ENCODE data around the gene NKIRAS2. TPM values are rescaled to one million over a fixed set of nuclear protein-coding genes. Genes with fewer than 3 reads are reported as not detected.

The NKIRAS2 gene
- total and polyA plus RNA-seq, 2 of the 13 experiments (the other 11 are each of a cell fraction or from before 2014, with no cell fraction given), result 27.9 to 42.0 TPM

DNA sequence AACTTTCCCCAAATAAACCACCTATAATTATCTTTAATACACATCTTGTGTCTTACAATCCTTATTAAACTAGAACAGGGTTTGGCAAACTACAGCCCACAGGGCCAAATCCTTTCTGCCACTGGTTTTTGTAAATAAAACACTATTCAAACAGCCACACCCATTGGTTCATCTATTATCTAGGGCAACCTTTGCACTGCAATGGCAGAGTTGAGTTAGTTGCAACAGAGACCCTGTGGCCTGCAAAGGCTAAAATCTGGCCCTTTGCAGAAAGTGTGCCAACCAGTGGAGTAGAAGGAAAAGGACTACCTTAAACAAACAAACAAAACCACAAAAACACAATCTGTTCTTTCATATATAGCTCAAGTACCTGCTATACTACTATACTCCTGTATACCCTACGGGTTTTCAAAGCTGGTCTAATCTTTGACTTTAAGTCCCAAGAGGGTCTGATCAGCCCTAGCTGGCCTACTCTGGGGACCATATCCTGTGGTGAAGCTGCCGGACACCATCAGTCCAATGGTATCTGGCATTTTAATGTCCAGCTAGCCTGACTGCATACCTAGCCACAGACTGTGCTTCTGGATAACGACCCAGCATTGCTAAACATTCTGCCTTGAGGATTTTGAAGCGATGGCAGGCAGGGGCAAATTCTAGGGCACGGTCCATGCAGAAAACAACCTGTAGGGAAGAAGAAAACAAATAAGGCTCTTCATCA is 30.0 kb upstream of the NKIRAS2 start (continued):
- TF ChIP-seq, protein P1, sequence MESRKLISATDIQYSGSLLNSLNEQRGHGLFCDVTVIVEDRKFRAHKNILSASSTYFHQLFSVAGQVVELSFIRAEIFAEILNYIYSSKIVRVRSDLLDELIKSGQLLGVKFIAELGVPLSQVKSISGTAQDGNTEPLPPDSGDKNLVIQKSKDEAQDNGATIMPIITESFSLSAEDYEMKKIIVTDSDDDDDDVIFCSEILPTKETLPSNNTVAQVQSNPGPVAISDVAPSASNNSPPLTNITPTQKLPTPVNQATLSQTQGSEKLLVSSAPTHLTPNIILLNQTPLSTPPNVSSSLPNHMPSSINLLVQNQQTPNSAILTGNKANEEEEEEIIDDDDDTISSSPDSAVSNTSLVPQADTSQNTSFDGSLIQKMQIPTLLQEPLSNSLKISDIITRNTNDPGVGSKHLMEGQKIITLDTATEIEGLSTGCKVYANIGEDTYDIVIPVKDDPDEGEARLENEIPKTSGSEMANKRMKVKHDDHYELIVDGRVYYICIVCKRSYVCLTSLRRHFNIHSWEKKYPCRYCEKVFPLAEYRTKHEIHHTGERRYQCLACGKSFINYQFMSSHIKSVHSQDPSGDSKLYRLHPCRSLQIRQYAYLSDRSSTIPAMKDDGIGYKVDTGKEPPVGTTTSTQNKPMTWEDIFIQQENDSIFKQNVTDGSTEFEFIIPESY (CRISPR knock-in tag; IDR thresholded peaks at IDR 0.05), result peak; percentile 55
- TF ChIP-seq SP5 (CRISPR knock-in tag; IDR thresholded peaks at IDR 0.05; ENCODE audit: borderline replicate concordance, low read depth) (peak; percentile 54; the same call in 1 of the 2 replicates), ATRX (CRISPR knock-in tag; IDR thresholded peaks at IDR 0.05; ENCODE audit: borderline replicate concordance) (no peak), TAF15 (IDR thresholded peaks at IDR 0.05; ENCODE audit: low read depth, low read length, poor library complexity, severe bottlenecking) (no peak), HBP1 (CRISPR knock-in tag; IDR thresholded peaks at IDR 0.05; ENCODE audit: low read depth) (0 out of 2 replicates have a peak, but pooled peaks have one; percentile 49), CBX5 (CRISPR knock-in tag; IDR thresholded peaks at IDR 0.05; ENCODE audit: borderline replicate concordance) (peak; percentile 73; the same call in 1 of the 2 replicates), GPN1 (CRISPR knock-in tag; IDR thresholded peaks at IDR 0.05; ENCODE audit: borderline replicate concordance) (no peak), NFYC (CRISPR knock-in tag; IDR thresholded peaks at IDR 0.05) (peak; percentile 42; the same call in 1 of the 2 replicates), ZNF44 (CRISPR knock-in tag; IDR thresholded peaks at IDR 0.05) (0 out of 2 replicates have a peak, but pooled peaks have one; percentile 58), PITX1 (CRISPR knock-in tag; IDR thresholded peaks at IDR 0.05) (peak; percentile 59; the same call in 1 of the 2 replicates), FOXK1 (CRISPR knock-in tag; IDR thresholded peaks at IDR 0.05; ENCODE audit: borderline replicate concordance, low read depth) (0 out of 2 replicates have a peak, but pooled peaks have one; percentile 38), CBFB (CRISPR knock-in tag; IDR thresholded peaks at IDR 0.05) (0 out of 2 replicates have a peak, but pooled peaks have one; percentile 30), SOX6 (IDR thresholded peaks at IDR 0.05) (no peak), SOX6 (CRISPR knock-in tag; IDR thresholded peaks at IDR 0.05) (peak; percentile 96), PPARG (CRISPR knock-in tag; conservative IDR thresholded peaks at IDR 0.05) (peak; percentile 90), EHMT2 (IDR thresholded peaks at IDR 0.05; ENCODE audit: borderline replicate concordance, low read depth, low read length) (peak; percentile 57; the same call in 1 of the 2 replicates), KAT7 (CRISPR knock-in tag; IDR thresholded peaks at IDR 0.05; ENCODE audit: borderline replicate concordance) (0 out of 2 replicates have a peak, but pooled peaks have one; percentile 49), RXRA (CRISPR knock-in tag; IDR thresholded peaks at IDR 0.05) (peak; percentile 29; the same call in 1 of the 2 replicates), ZNF20 (CRISPR knock-in tag; IDR thresholded peaks at IDR 0.05) (no peak), ARID4A (CRISPR knock-in tag; IDR thresholded peaks at IDR 0.05; ENCODE audit: borderline replicate concordance) (peak; percentile 34; the same call in 1 of the 2 replicates), ZC3H4 (CRISPR knock-in tag; IDR thresholded peaks at IDR 0.05; ENCODE audit: borderline replicate concordance) (no peak), SOX5 (CRISPR knock-in tag; IDR thresholded peaks at IDR 0.05; ENCODE audit: borderline replicate concordance) (peak; percentile 93), CC2D1A (CRISPR knock-in tag; IDR thresholded peaks at IDR 0.05) (no peak)

Measured in HepG2 (cell line).